Heart left ventricle (tissue), 13 donors: Measurements from ENCODE around the gene NDUFA5.

Source experiments
- CTCF ChIP-seq, 12 donors: fragments of 200-600 bp; sonication (generic) in 4 of 12; IDR thresholded peaks; one replicate each; pipeline versions ENCODE4 v1.5.0 to v1.8.0; 2018 to 2022; ENCODE audit warnings: antibody characterized with exemption in 12 of 12, mild to moderate bottlenecking in 5 of 12
- POLR2A ChIP-seq, 2 donors: fragments of 450-650 bp; IDR thresholded peaks; one replicate each; pipeline ENCODE4 v1.6.1; 2017; ENCODE audit warnings: antibody characterized with exemption in 2 of 2, mild to moderate bottlenecking in 2 of 2, moderate library complexity in 2 of 2
- donor health status: ischemic (EF 13 %, LVEDD 7.1; RV severe dilation, severe dysfunction).
- donor health status: DM: no; HTN: yes; CAD: no.
- donor health status: DM: no; HTN: no; CAD: no.
- donor health status: ischemic (EF 25% LVEDD 6.9; RV normal size, moderate dysfunction).
- donor health status: ischemic (EF 25% LVEDD 5.7; RV mildly dilated, moderate dysfunction).
- donor health status: ischemic (EF 35%, LVEDD 5.7; RV mildly dilated, moderate dysfunction).
- donor health status: nonischemic (EF 11% LVEDD 7.7; RV severe dilation, severe dysfunction).
- donor health status: DM: yes; HTN: yes; CAD: no.
- donor health status: PGD.
- donor health status: ischemic (EF 29% LVEDD 5.4; RV normal size, mild dysfunction).
- donor health status: nonischemic (EF 23%, LVEDD 6.1; RV moderate dilation, normal function).

- TF ChIP-seq POLR2A (IDR thresholded peaks at IDR 0.05) (no peak), CTCF (IDR thresholded peaks at IDR 0.05) (no peak)
Measured at GRCh38 chr7:123583821-123584220, 26.2 kb upstream of the NDUFA5 start.
